Right ventricle myocardium superior (tissue), 1 donor: ENCODE measurements around the gene KLHL30. TPM values are rescaled to one million over a fixed set of nuclear protein-coding genes. Genes with fewer than 3 reads are reported as not detected.

Experiments used
- ATAC-seq: fragments of 200-7000 bp; cut with Tn5 transposase; one replicate; pipeline ENCODE4 v1.9.1; 2020; ENCODE audit warnings: mild to moderate bottlenecking; ENCODE audit not compliant: poor library complexity
- DNase-seq: peaks from one replicate; pipeline ENCODE4 v3.0.0-alpha.2; 2020
- intact Hi-C: fragments of 100-400 bp; cut with DNase I; formaldehyde crosslinking; loops from one replicate; pipeline ENCODE4 v1.11.2; 2022
- total RNA-seq: library from RNA; stranded (reverse); fragmentation: NEBNext Ultra II Directional; extraction: Animal tissue kit (Norgen Biotek cat#: 25700); gene quantifications from one replicate; pipeline ENCODE4 v1.2.1, GENCODE V29; 2021
- donor health status: DM: no; HTN: yes; CAD: no; lungs with severe emphysema.

KLHL30 gene
- total RNA-seq, 1 donor from 2014 or later = 20.0 TPM

DNA sequence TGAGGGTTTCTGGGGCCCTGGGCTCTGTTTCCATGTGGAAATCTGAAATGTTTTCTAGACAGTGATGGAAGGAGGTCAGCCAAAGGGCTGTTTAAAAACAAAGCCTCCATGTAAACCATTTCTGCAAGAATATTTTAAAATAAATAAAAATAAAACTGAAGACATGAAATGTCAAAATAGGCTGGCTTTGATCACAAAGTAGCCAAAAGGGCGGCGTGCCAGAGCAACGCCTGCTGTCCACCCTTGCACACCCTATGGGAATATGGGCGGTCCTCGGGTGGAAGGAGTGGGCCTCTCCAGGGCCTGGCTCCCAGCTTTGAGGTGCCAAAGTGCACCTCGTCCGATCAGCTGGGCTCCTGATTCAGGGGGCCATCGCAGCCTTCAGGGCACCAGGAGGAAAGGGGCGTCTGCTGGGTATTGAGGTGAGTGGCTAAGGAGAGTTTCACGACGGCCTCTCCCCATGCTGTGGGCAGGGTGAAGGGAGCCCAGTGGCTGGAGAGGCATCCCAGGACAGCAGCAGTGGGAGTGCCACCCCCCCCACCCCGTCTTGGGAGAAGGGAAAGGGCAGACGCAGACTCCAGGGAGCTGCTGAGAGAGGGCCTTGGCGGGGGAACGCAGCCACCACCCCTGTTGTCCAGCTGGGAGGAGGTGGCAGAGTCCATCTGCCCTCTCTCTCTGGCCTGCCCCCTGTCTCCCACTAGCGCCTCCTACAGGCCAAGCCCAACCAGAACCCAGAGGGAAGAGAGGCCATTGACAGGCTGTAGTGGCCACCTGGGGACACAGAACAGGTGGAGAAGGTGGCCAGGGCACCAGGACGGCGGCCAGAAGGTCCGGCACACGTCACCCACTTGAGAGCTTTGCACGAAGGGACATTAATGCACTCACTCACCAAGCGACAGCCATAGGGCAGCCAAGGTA, 14.6 kb downstream of the KLHL30 start:
- intact Hi-C loops = no loop called here
- ATAC-seq (no peak), DNase-seq (no peak)

DNA sequence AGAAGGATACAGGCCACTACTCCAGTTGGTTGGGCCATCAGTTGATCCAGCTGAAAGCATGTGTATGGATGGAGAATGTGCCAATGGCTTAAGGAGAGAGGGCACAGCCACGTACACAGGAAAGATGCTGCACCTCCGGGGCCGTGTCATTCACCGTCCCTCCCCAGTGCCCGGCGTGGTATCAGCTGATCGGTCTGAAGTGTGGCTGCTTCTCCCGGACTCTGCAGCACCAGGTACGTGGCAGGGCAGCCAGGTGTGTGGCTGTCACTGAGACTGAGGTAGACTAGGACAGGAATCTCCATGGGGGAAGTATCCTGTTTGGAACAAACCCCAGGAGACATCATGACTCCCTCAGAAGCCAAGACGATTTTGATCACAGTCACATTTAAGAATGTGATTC, 16.1 kb downstream of the KLHL30 start:
- ATAC-seq (no peak), DNase-seq (no peak)
- intact Hi-C loops = no loop called here

DNA sequence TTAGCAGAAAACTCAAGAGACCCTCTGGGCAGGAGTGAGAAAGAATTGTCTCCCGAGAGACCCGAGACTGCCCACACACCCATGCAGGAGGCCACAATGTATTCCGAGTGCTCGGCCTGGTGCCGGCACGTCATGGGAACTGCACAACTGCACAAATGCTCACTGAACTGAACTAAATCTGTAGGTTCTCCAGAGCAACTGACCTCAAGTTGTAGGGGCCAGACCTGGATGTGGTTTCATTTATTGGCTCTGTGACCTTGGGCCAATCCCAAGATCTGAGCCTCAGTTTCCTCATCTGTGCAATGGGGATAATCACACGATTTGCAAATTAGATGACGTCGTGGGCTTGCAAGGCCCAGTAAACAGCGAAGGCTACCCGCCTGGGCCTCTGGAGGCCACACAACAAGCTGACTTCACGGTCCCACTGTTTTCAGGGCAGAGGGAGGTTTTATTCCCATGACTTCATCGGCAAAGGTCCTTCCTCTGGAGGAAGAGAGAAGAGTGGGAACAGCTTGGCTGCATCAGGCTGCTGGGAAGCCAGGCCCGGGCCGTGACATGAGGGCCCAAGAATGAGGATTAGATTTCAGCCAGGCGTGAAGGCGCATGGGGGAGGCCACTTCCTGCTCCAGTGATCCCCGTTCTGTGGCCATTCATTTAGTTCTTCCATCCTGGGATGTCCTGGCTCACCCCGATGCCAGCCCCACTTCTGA, 16.7 kb downstream of the KLHL30 start:
- intact Hi-C loops = no loop called here
- DNase-seq = no peak

DNA sequence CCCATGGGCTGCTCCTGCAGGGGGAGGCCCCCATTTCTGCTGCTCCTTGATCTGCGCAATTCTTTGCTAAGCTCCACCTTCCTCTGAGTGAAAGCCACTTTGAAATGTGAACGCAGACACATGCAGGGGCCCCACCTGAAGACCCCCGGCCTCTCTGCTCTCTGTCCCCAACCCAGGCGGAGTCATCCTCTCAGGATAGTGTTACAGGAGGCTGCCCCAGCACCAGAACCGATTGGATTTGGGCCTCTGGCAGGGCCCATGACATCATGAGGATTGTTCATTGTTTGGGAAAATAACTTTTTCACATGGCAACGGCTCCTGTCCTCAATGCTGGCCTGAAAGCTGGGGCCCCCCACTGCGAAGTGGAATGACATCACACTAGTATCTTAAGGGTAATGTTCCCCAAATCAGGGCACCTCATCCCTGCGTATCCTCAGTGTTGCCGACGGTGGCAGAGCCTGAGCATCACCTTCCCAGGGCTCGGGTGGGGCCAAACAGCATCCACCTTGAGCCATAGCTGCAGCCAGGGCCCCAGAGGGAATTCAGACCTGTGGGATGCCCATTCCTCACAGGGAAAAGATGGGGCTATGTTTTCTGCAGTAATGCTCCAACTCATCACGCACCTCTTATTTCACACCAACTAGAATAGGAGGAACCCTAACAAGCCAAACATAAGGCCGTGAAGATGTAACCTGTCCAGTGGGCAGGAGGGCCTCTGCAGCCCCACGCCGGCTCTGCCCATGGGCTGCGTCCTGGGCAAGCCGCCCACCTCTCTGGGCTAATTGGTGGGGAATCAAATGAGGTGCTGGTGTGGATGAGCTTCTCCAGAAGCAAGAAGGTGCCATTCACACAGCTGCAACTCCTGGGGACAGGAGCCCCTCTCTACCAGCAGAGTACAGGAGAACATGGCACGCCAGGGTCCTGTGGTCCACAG, 17.6 kb downstream of the KLHL30 start:
- DNase-seq (peak; percentile 20), ATAC-seq (no peak)
- intact Hi-C loops = no loop called here

More for the DNA sequence above, 16.7 kb downstream of the KLHL30 start:
- peak; percentile 5 for ATAC-seq

DNA sequence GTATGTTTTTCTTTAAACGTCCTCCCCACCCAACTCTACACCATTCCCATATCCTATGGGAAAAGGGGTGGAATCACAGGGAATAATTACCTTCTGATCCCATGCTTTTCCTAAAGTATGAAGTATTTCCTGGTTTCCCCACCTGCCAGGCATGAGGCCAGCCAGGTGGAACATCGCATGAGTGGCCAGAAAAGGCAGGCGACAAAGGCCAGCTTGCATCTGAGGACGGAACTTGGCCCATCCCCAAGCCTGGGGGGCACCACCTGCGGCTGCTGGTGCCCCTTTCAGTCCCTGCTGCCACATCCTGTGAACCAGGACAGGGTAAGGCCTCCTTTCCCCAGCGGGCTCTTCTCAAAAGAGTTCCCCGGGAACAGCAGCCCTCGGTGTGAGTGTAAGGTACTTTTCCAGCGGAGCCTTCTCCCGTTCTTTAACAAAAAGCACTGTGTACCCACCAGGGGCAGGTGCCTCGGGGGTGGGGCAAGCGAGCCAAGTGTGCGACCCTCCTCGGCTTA, 19.1 kb downstream of the KLHL30 start:
- peak; percentile 35 for DNase-seq
- intact Hi-C loops = no loop called here
- no peak for ATAC-seq

DNA sequence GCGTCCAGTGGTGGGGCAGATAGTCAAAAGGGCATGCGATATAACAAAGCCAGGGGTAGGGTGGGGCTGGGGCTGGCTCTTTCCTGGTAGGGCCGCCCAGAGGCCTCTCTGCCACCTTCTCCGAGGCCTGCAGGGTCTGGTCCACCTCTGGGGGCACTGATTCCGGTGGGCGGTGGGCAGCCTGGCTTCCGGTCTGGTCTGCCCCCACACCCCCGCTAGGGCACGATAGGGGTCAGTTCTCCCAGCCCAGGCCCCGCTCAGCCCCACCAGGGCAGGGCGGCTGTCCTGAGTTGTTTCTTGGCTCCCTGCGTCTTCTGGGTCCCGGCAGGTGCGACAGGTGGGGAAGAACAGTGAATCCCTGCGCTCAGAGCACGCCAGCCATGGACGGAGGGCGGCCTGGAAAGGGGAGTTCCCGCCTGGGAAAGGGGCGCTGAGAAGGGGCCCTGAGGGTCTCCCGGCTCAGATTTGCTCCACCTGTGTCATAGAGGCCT, 19.6 kb downstream of the KLHL30 start:
- DNase-seq (peak; percentile 38), ATAC-seq (no peak)
- intact Hi-C loops = no loop called here

DNA sequence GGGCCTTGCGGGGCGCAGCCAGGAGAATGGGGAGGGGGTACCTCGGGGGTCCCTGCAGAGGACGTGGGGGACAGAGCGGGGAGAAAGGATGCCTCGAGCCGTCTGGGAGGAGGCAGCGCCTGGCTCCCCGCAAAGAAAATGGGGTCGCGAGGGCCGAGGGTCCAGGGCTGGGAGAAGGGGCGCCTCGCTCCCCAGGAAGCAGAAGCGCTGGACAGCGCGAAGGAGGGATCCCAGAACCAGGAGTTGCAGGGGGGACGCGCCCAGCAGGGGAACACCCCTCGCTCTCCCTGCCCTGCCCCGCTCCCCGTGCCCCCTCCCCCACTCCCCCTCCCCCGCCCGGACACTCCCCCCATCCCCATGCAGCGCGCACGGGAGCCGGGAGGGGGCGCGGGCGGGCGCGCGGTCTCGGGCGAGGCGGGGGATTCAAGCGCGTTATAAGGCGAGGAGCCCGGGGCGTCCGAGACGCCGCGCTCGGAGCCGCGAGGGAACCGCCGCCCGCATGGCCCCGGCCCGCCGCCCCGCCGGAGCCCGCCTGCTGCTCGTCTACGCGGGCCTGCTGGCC, 20.1 kb downstream of the KLHL30 start, which contains the start of gene ERFE:
TSS of gene ERFE (plus strand) at position 462 of the 562 bp plus-strand sequence. CDS start at position 500, 38 bp downstream.
- ATAC-seq (peak; percentile 59), DNase-seq (peak; percentile 59)
- intact Hi-C loops = no loop called here

DNA sequence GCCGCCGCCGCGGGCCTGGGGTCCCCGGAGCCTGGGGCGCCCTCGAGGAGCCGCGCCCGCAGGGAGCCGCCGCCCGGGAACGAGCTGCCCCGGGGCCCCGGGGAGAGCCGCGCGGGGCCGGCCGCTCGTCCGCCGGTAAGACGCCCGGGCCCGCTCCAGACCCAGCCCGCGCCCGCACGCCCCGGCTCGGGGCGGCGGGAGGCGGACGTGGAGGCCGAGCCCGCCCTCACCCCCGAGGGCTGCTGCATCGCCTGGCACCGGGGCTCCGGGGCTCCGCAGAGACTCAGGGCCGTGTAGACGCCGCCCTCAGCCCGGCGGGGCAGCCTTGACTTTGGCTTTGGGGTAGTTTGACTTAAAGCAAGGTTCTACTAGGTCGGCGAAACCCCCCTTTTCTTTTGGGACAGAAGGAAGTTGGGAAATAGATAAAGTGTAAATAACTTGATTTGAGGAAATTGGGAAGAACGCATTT, 20.6 kb downstream of the KLHL30 start:
- DNase-seq (peak; percentile 32), ATAC-seq (no peak)
- intact Hi-C loops = no loop called here

DNA sequence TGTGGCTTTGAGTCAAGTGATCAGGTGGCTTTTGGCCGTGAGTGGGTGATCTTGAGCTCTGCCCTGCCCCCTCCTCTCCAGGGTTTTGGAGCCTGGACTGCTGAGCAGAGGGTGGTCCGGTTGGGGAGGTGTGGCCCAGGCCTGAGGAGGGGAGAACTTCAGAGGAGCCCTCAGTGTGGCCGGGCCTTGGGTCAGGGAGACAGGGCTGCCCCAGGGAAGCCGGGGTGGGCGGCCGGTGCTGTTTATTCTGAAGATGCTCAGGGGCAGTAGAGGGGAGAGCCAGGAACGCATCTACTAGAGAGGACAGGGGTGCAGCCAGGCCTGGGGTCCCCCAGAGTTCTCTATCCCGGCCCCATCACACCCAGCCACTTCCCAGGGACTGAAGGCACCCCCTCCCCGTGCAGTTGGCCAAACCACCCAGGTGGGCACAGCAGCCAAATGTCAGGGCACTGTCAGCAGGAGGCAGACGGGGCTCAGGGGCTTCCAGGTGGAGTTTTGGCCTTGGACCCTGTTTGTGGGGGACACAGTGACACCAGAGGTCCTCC, 21.3 kb downstream of the KLHL30 start:
- no peak for ATAC-seq
- intact Hi-C loops = no loop called here
- DNase-seq = peak; percentile 36

DNA sequence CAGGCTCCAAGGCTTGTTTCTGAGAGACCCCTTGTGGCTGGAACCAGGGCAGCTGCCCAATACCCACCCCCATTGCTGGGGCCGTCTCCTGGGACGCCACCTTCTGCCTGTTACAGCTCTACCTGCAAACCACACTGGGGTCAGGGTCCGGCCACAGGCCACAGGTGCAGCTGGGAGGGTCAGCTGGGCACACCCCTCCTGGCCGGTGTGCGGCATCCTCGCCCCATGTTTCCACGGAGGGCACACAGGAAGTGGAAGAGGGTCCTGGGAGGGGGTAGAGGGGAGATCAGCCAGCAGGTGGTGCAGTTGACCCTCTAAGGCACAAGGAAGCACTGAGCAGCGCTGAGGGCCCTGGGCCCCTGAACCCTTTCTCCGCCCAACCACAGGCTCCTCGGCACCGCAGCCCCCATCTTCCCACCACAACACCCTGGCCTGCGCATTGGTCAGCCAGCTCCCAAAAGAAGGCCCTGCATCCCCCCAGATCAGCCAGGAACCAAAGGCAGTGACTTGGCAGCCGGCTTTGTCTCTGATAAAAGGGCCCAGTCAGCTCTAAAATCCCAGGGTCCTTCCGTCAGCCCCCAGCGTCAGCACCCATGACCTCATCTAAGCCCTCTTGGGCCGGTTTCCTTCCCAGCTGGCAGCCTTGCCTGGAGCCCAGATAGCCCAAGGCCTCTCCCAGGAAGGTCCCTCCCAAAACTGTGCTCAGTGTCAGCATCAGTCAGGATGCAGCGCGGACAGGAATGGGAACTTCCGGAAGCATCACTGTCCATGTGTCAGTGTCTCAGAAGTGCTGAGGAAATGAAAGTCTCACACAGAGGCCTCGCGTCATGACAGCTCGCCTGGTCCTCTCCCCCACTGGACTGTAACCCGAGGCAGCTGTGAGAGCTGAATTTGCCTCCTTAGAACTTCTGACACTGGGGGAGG, 22.0 kb downstream of the KLHL30 start:
- intact Hi-C loops = no loop called here
- ATAC-seq (no peak), DNase-seq (peak; percentile 40)

DNA sequence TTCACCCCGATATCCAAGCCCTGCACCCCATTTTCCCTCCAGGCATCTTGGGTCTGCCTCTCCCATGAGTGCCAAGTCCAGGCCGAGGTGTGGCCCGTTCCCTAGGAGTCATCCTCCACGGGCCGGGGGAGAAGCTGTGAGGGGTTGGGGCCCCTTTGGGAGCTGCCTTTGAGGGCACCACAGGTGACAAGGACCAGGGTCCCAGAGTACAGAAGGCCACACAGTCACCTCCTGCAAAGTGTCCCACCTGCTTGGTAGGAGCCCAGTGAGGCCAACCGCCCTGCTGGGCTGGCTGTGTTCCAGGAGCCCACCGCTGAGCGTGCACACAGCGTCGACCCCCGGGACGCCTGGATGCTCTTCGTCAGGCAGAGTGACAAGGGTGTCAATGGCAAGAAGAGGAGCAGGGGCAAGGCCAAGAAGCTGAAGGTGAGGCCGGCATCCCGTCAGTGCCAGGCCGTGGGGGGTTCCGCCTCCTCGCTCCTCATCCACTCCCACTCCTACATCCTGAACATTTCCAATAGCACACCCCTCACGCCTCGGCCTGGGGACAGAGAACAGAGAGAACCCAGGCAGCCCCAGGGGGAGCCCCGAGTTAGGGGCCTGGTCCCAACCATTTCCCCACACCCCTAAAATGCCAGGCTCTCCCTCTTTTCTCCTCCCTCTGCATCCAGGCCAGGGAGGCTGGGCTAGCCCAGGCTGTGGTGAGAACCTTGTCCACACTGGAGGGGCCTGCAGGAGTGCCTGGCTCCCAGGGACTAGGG, 23.0 kb downstream of the KLHL30 start:
- DNase-seq (peak; percentile 37), ATAC-seq (no peak)
- intact Hi-C loops = no loop called here

DNA sequence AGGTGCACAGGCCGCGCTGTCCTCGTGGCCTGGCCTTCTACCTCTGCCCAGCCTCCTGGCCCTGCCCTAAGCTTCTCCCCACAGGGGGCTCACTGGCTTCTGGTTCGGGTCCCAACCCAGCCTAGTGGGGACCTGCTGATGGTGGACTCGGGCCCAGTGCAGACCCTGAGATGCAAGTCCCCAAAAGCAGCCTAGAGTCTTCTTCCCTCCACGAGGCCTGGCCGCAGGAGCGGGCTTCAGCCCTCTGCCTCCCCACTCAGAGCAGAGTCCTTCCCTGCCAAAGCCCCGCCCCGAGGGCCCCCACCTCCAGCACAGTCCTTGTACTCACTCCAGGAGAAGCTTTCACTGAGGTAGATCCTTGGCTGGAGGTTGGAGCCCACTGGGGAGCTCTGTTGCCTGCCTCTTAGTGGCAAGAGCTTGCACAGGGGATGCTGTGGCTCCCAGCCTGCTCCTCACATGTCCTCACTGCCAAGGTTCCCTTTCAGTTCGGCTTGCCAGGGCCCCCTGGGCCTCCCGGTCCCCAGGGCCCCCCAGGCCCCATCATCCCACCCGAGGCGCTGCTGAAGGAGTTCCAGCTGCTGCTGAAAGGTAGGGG, 23.9 kb downstream of the KLHL30 start:
- no peak for DNase-seq
- intact Hi-C loops = no loop called here

DNA sequence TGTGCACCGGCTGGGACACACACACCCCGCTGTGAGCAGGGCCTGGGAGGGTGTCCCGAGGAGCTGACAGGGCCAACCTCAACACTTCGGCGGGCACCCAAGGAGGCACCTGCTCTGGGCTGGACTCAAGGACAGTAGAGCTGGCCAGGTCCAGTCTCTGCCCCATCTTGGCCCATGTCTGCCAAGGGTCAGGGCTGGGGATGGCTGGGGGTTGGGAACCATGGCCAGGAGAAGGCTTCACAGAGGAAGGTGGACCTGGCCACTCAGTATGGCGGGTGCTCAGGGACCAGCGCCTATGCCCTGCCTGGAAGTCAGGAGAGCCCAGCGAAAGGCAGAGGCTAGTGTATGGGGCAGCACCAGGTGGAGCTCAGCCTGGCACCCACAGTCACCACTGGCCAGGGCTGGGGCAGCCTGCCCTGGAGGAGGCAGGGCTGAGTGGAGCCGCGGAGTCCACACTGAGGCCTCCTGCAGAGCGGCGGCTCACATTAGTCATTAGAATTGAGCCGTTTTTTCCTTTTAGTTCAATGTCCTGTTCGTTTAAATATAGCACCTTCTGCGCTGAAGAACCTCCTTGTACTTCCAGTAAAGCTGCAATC, 24.5 kb downstream of the KLHL30 start:
- intact Hi-C loops = no loop called here
- ATAC-seq = no peak
- DNase-seq = no peak

More for the DNA sequence above, 23.9 kb downstream of the KLHL30 start:
- ATAC-seq = no peak

DNA sequence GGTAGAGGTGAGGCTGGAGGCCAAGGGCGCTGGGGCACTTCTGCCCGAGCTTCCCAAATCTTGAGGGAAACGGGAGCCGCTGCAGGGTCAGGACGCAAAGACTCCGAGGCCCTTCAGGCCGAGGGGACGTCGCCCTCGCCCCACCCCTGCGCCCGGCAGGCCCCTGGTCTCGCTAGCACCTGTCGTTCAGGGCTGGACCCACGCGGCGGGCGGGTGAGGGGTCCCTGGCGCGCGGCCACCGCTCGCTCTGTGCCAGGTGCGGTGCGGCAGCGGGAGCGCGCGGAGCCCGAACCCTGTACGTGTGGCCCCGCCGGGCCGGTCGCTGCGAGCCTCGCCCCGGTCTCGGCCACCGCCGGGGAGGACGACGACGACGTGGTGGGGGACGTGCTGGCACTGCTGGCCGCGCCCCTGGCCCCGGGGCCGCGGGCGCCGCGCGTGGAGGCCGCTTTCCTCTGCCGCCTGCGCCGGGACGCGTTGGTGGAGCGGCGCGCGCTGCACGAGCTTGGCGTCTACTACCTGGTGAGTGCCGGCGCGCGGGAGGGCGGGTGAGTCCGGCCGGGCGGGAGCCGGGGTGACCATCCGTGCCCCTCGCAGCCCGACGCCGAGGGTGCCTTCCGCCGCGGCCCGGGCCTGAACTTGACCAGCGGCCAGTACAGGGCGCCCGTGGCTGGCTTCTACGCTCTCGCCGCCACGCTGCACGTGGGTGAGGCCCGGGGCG, 25.2 kb downstream of the KLHL30 start:
- DNase-seq (no peak), ATAC-seq (no peak)
- intact Hi-C loops = no loop called here

DNA sequence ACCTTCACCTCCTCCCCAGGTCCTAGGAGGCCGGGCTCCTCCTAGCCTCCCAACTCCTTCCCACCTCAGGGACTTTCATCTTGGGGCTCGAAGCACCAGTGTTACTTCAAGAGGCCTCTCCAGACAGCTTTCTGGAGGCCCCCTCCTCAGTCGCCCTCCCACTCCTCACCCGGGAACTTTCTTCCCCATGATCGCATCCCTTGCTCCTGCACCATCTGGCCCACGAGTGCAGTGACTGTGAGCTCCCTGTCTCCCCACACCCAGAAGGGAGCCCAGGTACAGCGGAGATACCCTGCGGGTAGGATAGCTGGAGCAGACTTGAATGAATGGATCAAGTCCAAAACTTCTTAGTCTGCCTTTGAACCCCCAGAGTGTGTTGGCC, 26.4 kb downstream of the KLHL30 start:
- ATAC-seq = no peak
- intact Hi-C loops = no loop called here
- no peak for DNase-seq
